Natural killer cell (primary cell): ENCODE results near the gene RBM38. TPM values are rescaled to one million over a fixed set of nuclear protein-coding genes. Genes with fewer than 3 reads are reported as not detected.
A peak's percentile ranks its signal among the peaks of the same experiment; 100 is the strongest.

ENCODE experiments used
- ATAC-seq, 3 donors: fragments of 150-1000 bp in 2 of 3; fragments of 200-7000 bp in 1 of 3; cut with Tn5 transposase; 1 replicate in 1 of 3; 2 replicates in 2 of 3; pipeline ENCODE4 v1.10.0; 2021; ENCODE audit warnings: mild to moderate bottlenecking in 2 of 3, moderate library complexity in 2 of 3
- DNase-seq, 2 donors: peaks; one replicate each; pipeline versions ENCODE4 v3.0.0 to v3.0.0-alpha.2; 2013 to 2021; ENCODE audit warnings: mixed read lengths in 1 of 2
- H3K27ac ChIP-seq: one replicate; pipeline ENCODE4 v1.5.1; 2013; ENCODE audit warnings: mild to moderate bottlenecking, low read length
- H3K27me3 ChIP-seq: one replicate; pipeline ENCODE4 v1.6.1; 2013; ENCODE audit warnings: low read length; ENCODE audit not compliant: control insufficient read depth, insufficient read depth
- H3K36me3 ChIP-seq: one replicate; pipeline ENCODE4 v1.6.1; 2013; ENCODE audit warnings: low read length; ENCODE audit not compliant: control insufficient read depth, insufficient read depth
- H3K4me1 ChIP-seq: one replicate; pipeline ENCODE4 v1.6.1; 2013; ENCODE audit warnings: low read length; ENCODE audit not compliant: control insufficient read depth, insufficient read depth
- H3K4me3 ChIP-seq: one replicate; pipeline ENCODE4 v1.5.1; 2013; ENCODE audit warnings: low read length
- H3K9me3 ChIP-seq: one replicate; pipeline ENCODE4 v1.6.1; 2013; ENCODE audit warnings: low read length; ENCODE audit not compliant: control insufficient read depth, insufficient read depth
- H3K27ac Mint-ChIP-seq, 2 donors: one replicate each; pipeline ENCODE4 v1.8.0; 2022; ENCODE audit warnings: mild to moderate bottlenecking in 2 of 2, mixed read lengths in 2 of 2, moderate library complexity in 1 of 2
- H3K27me3 Mint-ChIP-seq, 2 donors: one replicate each; pipeline ENCODE4 v1.8.0; 2022; ENCODE audit warnings: low read depth in 2 of 2, mixed read lengths in 2 of 2
- H3K36me3 Mint-ChIP-seq: one replicate; pipeline ENCODE4 v1.8.0; 2022; ENCODE audit warnings: mixed read lengths
- H3K4me1 Mint-ChIP-seq, 2 donors: one replicate each; pipeline ENCODE4 v1.8.0; 2022; ENCODE audit warnings: mixed read lengths in 2 of 2
- H3K4me3 Mint-ChIP-seq: one replicate; pipeline ENCODE4 v1.8.0; 2022; ENCODE audit warnings: mild to moderate bottlenecking, moderate library complexity, mixed read lengths
- H3K9me3 Mint-ChIP-seq, 2 donors: one replicate each; pipeline ENCODE4 v1.8.0; 2022; ENCODE audit warnings: mixed read lengths in 2 of 2
- WGBS: methylation state at CpG from one replicate; pipeline ENCODE4 v1.1.7; 2013; ENCODE audit warnings: missing lambda C conversion rate; ENCODE audit not compliant: insufficient coverage; 5-methylcytosine and 5-hydroxymethylcytosine counted together
- intact Hi-C: fragments of 100-400 bp; cut with micrococcal nuclease; formaldehyde crosslinking; loops from one replicate; pipeline ENCODE4 v1.14.2; 2022
- total RNA-seq, 4 donors: library from RNA; stranded (reverse); fragments of 120-200 nt in 1 of 4; gene quantifications; one replicate each; pipeline versions ENCODE4 v1.2.3 to v1.2.4, GENCODE V29; 2013 to 2022
- TF ChIP-seq, protein P1 (sequence below): fragments of 200-600 bp; IDR thresholded peaks from one replicate; pipeline ENCODE4 v1.8.0; 2022; ENCODE audit warnings: antibody characterized with exemption

The RBM38 gene
- total RNA-seq, 3 donors from 2014 or later (not counting 1 experiment from before 2014, with no cell fraction given) = 217 to 392 (median 264) TPM

DNA sequence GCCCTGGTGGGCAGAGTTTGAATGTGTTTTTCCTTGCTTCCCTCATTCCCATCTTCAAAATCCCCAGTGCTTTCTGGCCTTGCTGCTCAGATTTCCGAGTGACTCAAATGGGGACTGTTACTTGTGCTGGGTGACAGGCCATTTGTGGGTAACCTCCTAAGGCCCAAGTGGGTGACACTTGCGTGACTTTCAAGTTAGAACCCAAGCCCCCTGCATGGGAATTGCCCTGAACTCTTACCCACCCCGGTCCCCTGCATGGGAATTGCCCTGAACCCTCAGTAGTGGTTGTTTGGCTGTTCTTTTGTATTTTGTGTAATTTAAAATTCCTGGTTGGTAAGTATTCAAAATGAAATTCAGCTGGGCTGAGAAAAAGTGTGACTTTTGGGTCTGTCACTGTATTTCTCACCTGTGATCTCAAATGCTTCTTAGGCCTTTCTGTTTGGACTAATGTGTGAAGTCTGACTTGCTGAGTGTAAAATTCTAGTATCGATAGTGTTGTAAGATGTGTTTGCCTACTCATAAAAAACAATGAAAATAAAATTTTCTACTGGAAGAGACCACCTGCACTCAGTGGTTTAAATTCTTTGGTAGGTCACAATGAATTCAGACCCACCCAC is 12.4 kb upstream of the RBM38 start:
- 75% methylated on average over 3 of the region's 4 CpGs for WGBS
- no peaks in the 10 kb centered on the region for H3K9me3 ChIP-seq
- Mint-ChIP-seq H3K9me3 (no peaks in the 10 kb centered on the region), H3K4me1 (peaks cover 30 to 48% of the 10 kb centered on the region in 2 donors), H3K27me3 (no peaks in the 10 kb centered on the region), H3K27ac (peak overlapping the region; percentile 52 to 61), H3K4me3 (no peak overlapping the region), H3K36me3 (peaks cover 11% of the 10 kb centered on the region)
- no peaks in the 10 kb centered on the region for H3K27me3 ChIP-seq
- ATAC-seq (peak in 1 of 3 donors; percentile 29), DNase-seq (no peak)
- no peak overlapping the region for H3K27ac ChIP-seq
- intact Hi-C loops = no loop called here
- peaks cover 21% of the 10 kb centered on the region for H3K4me1 ChIP-seq
- no peak overlapping the region for H3K4me3 ChIP-seq
- TF ChIP-seq, protein P1, sequence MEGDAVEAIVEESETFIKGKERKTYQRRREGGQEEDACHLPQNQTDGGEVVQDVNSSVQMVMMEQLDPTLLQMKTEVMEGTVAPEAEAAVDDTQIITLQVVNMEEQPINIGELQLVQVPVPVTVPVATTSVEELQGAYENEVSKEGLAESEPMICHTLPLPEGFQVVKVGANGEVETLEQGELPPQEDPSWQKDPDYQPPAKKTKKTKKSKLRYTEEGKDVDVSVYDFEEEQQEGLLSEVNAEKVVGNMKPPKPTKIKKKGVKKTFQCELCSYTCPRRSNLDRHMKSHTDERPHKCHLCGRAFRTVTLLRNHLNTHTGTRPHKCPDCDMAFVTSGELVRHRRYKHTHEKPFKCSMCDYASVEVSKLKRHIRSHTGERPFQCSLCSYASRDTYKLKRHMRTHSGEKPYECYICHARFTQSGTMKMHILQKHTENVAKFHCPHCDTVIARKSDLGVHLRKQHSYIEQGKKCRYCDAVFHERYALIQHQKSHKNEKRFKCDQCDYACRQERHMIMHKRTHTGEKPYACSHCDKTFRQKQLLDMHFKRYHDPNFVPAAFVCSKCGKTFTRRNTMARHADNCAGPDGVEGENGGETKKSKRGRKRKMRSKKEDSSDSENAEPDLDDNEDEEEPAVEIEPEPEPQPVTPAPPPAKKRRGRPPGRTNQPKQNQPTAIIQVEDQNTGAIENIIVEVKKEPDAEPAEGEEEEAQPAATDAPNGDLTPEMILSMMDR = no peak
- H3K36me3 ChIP-seq = peaks cover 53% of the 10 kb centered on the region

DNA sequence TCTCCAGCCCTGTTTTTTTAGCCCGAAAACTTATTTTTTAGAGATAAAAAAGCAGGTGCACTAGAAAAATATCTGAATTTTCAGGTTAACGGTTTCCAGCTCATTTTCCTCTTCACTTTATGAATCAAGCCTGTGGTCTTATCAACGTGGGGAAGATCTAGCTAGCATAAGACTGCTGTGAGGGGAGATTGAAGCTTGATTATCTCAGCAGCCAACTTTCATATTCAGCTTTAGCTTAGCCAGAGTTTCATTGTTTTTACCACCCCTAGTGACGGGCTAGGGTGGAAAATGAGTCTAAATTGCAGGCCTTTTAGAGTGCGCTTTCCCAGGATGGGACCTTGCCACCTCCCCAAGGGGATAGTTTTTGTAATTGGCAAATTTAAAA is 11.9 kb upstream of the RBM38 start:
- ATAC-seq (no peak), DNase-seq (no peak)
- WGBS = 94% methylated on average over 3 of the region's 5 CpGs
- H3K9me3 Mint-ChIP-seq = no peaks in the 10 kb centered on the region
- Histone ChIP-seq H3K9me3 (no peaks in the 10 kb centered on the region), H3K36me3 (peaks cover 51% of the 10 kb centered on the region), H3K27me3 (no peaks in the 10 kb centered on the region), H3K27ac (no peak overlapping the region), H3K4me1 (peaks cover 26% of the 10 kb centered on the region), H3K4me3 (no peak overlapping the region)
- peaks cover 11% of the 10 kb centered on the region for H3K36me3 Mint-ChIP-seq
- H3K4me1 Mint-ChIP-seq = peaks cover 35 to 52% of the 10 kb centered on the region in 2 donors
- TF ChIP-seq, protein P1 = no peak
- H3K4me3 Mint-ChIP-seq = peak overlapping the region; percentile 10
- intact Hi-C loops = no loop called here
- H3K27me3 Mint-ChIP-seq = no peaks in the 10 kb centered on the region
- H3K27ac Mint-ChIP-seq = peak overlapping the region; percentile 52 to 61

DNA sequence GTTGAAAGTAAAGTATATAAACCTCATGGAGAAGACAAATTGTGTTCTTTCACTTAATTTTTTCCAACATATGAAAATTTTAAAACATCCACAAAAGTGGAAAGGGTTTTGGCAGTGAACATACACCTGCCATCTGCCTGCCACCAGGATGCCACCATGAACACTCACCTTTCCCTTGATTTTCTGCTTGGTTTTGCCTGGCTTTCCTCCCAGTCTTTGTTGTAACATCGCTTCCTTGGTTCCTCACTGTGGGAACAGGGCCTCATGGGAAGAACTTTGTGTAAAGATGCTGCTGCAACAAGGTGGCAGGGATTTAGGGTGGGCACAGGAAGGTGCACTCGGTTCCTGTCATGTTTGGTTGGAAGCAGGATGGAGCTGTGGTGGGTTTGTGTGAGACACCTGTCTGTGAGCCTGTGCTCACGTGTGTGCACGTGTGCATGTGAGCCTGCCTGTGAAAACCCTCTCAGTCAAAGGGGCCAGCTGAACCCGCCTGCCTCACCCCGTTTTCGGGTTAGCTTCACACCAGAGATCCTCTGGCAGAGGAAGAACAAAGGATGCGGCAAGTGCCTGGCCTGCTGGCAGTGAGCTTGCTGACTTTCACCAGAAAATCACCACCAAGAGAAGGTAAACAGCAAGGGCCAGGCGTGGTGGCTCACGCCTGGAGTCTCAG is 11.0 kb upstream of the RBM38 start:
- Histone ChIP-seq H3K4me1 (peaks cover 31% of the 10 kb centered on the region), H3K9me3 (no peaks in the 10 kb centered on the region), H3K36me3 (peaks cover 41% of the 10 kb centered on the region), H3K4me3 (no peak overlapping the region), H3K27ac (no peak overlapping the region), H3K27me3 (no peaks in the 10 kb centered on the region)
- intact Hi-C loops = no loop called here
- no peak overlapping the region for H3K4me3 Mint-ChIP-seq
- H3K4me1 Mint-ChIP-seq = peaks cover 42 to 58% of the 10 kb centered on the region in 2 donors
- H3K27me3 Mint-ChIP-seq = no peaks in the 10 kb centered on the region
- no peak overlapping the region for H3K27ac Mint-ChIP-seq
- 89% methylated on average over 10 of the region's 10 CpGs for WGBS
- peaks cover 11% of the 10 kb centered on the region for H3K36me3 Mint-ChIP-seq
- ATAC-seq = no peak
- DNase-seq = no peak
- no peaks in the 10 kb centered on the region for H3K9me3 Mint-ChIP-seq
- TF ChIP-seq, protein P1 = no peak
